Neural progenitor cell (in vitro differentiated cells): ENCODE measurements around the gene LVRN. TPM values are rescaled to one million over a fixed set of nuclear protein-coding genes. Genes with fewer than 3 reads are reported as not detected.

Experiments used
- DNase-seq: peaks from one replicate; pipeline ENCODE4 v3.0.0-alpha.2; 2016; ENCODE audit warnings: low spot score
- H2AFZ ChIP-seq: fragments of 200-600 bp; sonication (generic); replicated peaks from 2 replicates; pipeline ENCODE4 v1.6.1; 2016; ENCODE audit warnings: antibody characterized with exemption
- H3F3A ChIP-seq: fragments of 200-600 bp; sonication (generic); 2 replicates; pipeline ENCODE4 v1.6.1; 2016; ENCODE audit warnings: antibody characterized with exemption, low read depth
- H3K27ac ChIP-seq: fragments of 200-600 bp; sonication (generic); 2 replicates; pipeline ENCODE4 v1.5.1; 2016; ENCODE audit warnings: mild to moderate bottlenecking
- H3K27me3 ChIP-seq: fragments of 200-600 bp; sonication (generic); 2 replicates; pipeline ENCODE4 v1.6.1; 2016; ENCODE audit warnings: mild to moderate bottlenecking, moderate library complexity
- H3K36me3 ChIP-seq: fragments of 200-600 bp; sonication (generic); 2 replicates; pipeline ENCODE4 v1.5.1; 2016
- H3K4me1 ChIP-seq: fragments of 200-600 bp; sonication (generic); 2 replicates; pipeline ENCODE4 v1.6.1; 2016; ENCODE audit warnings: mixed run types
- H3K4me2 ChIP-seq: fragments of 200-600 bp; sonication (generic); 2 replicates; pipeline ENCODE4 v1.6.1; 2016
- H3K4me3 ChIP-seq: fragments of 200-600 bp; sonication (generic); 2 replicates; pipeline ENCODE4 v1.5.1; 2016
- H3K79me2 ChIP-seq: fragments of 200-600 bp; sonication (generic); 2 replicates; pipeline ENCODE4 v1.6.1; 2016; ENCODE audit warnings: low read depth
- H3K9ac ChIP-seq: fragments of 200-600 bp; sonication (generic); 2 replicates; pipeline ENCODE4 v1.6.1; 2016
- H3K9me3 ChIP-seq: fragments of 200-600 bp; sonication (generic); 2 replicates; pipeline ENCODE4 v1.5.1; 2016; ENCODE audit warnings: low read depth
- H4K20me1 ChIP-seq: fragments of 200-600 bp; sonication (generic); 2 replicates; pipeline ENCODE4 v1.6.1; 2016; ENCODE audit warnings: low read depth
- H3K27ac Mint-ChIP-seq: 3 replicates; pipeline ENCODE4 v1.8.0; 2021; ENCODE audit warnings: mixed read lengths
- H3K27me3 Mint-ChIP-seq: 2 replicates; pipeline ENCODE4 v1.8.0; 2022; ENCODE audit warnings: low read depth, mild to moderate bottlenecking, inconsistent platforms, moderate library complexity, mixed read lengths; ENCODE audit not compliant: insufficient read depth
- H3K36me3 Mint-ChIP-seq: 3 replicates; pipeline ENCODE4 v1.8.0; 2021; ENCODE audit warnings: mixed read lengths
- H3K4me1 Mint-ChIP-seq: 3 replicates; pipeline ENCODE4 v1.8.0; 2021; ENCODE audit warnings: mixed read lengths
- H3K4me3 Mint-ChIP-seq: 3 replicates; pipeline ENCODE4 v1.8.0; 2021; ENCODE audit warnings: mild to moderate bottlenecking, moderate library complexity, mixed read lengths
- H3K9me3 Mint-ChIP-seq: 3 replicates; pipeline ENCODE4 v1.8.0; 2020; ENCODE audit warnings: mixed read lengths
- EZH2 ChIP-seq: fragments of 200-600 bp; sonication (generic); IDR thresholded peaks from 2 replicates; pipeline ENCODE4 v1.6.1; 2017; ENCODE audit warnings: antibody characterized with exemption, mild to moderate bottlenecking, moderate library complexity
- EZH2phosphoT487 ChIP-seq: fragments of 200-600 bp; sonication (generic); IDR thresholded peaks from 2 replicates; pipeline ENCODE4 v1.6.1; 2017; ENCODE audit warnings: antibody characterized with exemption
- total RNA-seq: library from RNA; depleted of rRNA; stranded (reverse); fragments of >200 nt; gene quantifications from 2 replicates; pipeline ENCODE4 v1.2.3, GENCODE V29; 2015; ENCODE audit warnings: low replicate concordance
- TF ChIP-seq, protein P1 (sequence below): fragments of 200-600 bp; sonication (generic); IDR thresholded peaks from 2 replicates; pipeline ENCODE4 v1.5.1; 2017; ENCODE audit warnings: antibody characterized with exemption, mild to moderate bottlenecking

The LVRN gene
- total RNA-seq, 1 donor from 2014 or later, result 0.41 TPM

DNA sequence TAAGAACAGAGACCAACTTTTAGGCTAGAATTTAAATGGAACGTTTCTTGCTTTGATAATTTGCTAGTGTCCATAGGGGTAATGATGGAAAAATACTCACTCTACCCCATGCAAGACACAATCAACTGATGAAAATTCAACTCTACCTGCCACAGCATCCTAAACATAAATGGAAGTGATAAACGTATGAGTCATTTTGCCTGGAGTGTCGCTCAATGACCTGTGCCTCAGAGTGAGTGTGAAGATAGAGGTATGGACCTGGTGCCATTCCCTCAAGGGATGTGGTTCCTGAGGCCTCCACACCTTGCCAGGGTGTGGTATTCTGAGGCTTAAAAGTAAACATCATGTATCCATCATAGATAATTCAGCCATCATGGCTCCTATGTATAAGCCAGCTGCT lies 84.0 kb downstream of the LVRN start:
- Histone ChIP-seq H3F3A (no peaks in the 10 kb centered on the region), H3K9me3 (no peaks in the 10 kb centered on the region), H4K20me1 (no peaks in the 10 kb centered on the region), H3K27ac (no peak overlapping the region), H3K4me2 (no peak overlapping the region), H3K79me2 (no peaks in the 10 kb centered on the region), H3K4me3 (no peak overlapping the region), H3K4me1 (no peaks in the 10 kb centered on the region), H2AFZ (no peak overlapping the region), H3K9ac (no peak overlapping the region), H3K36me3 (no peaks in the 10 kb centered on the region), H3K27me3 (no peaks in the 10 kb centered on the region)
- DNase-seq, result no peak
- no peaks in the 10 kb centered on the region for H3K9me3 Mint-ChIP-seq
- TF ChIP-seq EZH2phosphoT487 (no peak), EZH2 (no peak)
- TF ChIP-seq, protein P1, sequence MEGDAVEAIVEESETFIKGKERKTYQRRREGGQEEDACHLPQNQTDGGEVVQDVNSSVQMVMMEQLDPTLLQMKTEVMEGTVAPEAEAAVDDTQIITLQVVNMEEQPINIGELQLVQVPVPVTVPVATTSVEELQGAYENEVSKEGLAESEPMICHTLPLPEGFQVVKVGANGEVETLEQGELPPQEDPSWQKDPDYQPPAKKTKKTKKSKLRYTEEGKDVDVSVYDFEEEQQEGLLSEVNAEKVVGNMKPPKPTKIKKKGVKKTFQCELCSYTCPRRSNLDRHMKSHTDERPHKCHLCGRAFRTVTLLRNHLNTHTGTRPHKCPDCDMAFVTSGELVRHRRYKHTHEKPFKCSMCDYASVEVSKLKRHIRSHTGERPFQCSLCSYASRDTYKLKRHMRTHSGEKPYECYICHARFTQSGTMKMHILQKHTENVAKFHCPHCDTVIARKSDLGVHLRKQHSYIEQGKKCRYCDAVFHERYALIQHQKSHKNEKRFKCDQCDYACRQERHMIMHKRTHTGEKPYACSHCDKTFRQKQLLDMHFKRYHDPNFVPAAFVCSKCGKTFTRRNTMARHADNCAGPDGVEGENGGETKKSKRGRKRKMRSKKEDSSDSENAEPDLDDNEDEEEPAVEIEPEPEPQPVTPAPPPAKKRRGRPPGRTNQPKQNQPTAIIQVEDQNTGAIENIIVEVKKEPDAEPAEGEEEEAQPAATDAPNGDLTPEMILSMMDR, result no peak
- H3K27me3 Mint-ChIP-seq, result peaks cover 2% of the 10 kb centered on the region
- H3K27ac Mint-ChIP-seq, result no peak overlapping the region
- H3K4me1 Mint-ChIP-seq, result no peaks in the 10 kb centered on the region
- H3K4me3 Mint-ChIP-seq, result no peak overlapping the region
- H3K36me3 Mint-ChIP-seq, result no peaks in the 10 kb centered on the region

DNA sequence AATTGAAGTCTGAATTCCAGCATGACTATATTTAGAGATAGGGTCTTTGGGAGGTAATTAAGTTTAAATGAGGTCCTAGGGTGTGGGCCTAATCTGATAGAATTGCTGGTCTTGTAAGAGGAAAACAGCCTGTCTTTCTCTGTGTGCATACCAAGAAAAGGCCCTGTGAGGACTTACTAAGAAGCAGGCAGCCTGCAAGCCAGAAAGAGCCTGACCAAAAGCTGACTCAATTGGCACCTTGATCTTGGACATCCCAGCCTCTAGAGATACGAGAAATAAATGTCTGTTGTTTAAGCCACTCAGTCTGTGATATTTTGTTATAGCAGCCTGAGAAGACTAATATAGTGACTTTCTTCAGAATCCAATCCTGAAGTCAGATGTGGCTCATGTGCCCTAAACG lies 84.5 kb downstream of the LVRN start:
- no peak for DNase-seq
- Mint-ChIP-seq H3K27me3 (peaks cover 2% of the 10 kb centered on the region), H3K4me1 (no peaks in the 10 kb centered on the region), H3K27ac (no peak overlapping the region), H3K36me3 (no peaks in the 10 kb centered on the region), H3K9me3 (no peaks in the 10 kb centered on the region), H3K4me3 (no peak overlapping the region)
- Histone ChIP-seq H3K4me1 (no peaks in the 10 kb centered on the region), H3K4me3 (no peak overlapping the region), H3K79me2 (no peaks in the 10 kb centered on the region), H3K4me2 (no peak overlapping the region), H3K9me3 (no peaks in the 10 kb centered on the region), H3F3A (no peaks in the 10 kb centered on the region), H4K20me1 (no peaks in the 10 kb centered on the region), H3K36me3 (no peaks in the 10 kb centered on the region), H3K27ac (no peak overlapping the region), H2AFZ (no peak overlapping the region), H3K27me3 (no peaks in the 10 kb centered on the region), H3K9ac (no peak overlapping the region)
- TF ChIP-seq EZH2phosphoT487, result no peak
- TF ChIP-seq, protein P1, result no peak

DNA sequence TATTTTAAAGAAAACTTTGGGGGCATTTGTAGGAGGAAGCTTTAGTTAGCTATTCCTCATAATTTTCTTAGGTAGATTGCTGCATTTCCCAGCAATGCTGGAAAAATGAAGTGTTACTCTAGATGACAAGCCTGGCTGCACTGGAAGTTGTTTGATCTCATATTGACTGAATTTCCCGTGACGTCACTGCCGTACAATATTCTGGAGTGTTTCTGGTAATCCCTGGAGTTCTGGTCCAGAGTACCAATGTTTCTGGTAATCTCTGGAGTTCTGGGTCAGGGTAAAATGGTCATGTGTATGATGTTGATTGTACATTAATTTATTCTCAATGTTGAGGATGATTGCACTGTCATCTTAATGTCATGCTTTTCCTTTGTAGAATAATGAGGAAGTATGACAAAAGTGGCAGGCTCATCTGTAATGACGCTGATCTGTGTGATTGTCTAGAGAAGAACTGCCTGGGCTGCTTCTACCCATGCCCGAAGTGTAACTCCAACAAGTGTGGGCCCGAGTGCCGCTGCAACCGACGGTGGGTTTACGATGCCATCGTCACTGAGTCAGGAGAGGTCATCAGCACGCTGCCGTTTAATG lies 96.2 kb downstream of the LVRN start:
- Mint-ChIP-seq H3K9me3 (peaks cover 1% of the 10 kb centered on the region), H3K36me3 (no peaks in the 10 kb centered on the region), H3K4me1 (peaks cover 3% of the 10 kb centered on the region), H3K4me3 (no peak overlapping the region), H3K27ac (no peak overlapping the region), H3K27me3 (no peaks in the 10 kb centered on the region)
- Histone ChIP-seq H3K9me3 (no peaks in the 10 kb centered on the region), H3K27ac (no peak overlapping the region), H3K36me3 (no peaks in the 10 kb centered on the region), H3K4me1 (no peaks in the 10 kb centered on the region), H3F3A (no peaks in the 10 kb centered on the region), H2AFZ (no peak overlapping the region), H3K27me3 (no peaks in the 10 kb centered on the region), H4K20me1 (no peaks in the 10 kb centered on the region), H3K79me2 (no peaks in the 10 kb centered on the region), H3K4me2 (no peak overlapping the region), H3K4me3 (no peak overlapping the region), H3K9ac (no peak overlapping the region)
- TF ChIP-seq EZH2phosphoT487 (no peak), EZH2 (no peak)
- TF ChIP-seq, protein P1, result no peak
- DNase-seq, result no peak
